Measurements from ENCODE around the gene SLC27A5. TPM values are rescaled to one million over a fixed set of nuclear protein-coding genes. Genes with fewer than 3 reads are reported as not detected.
"Not testable (repeated sequence)": the region's sequence is repeated elsewhere in the genome, so short reads cannot be mapped to it uniquely, and the experiment has no call there.

SLC27A5 gene
- total RNA-seq, 1 experiment from 2014 or later: 1.2 TPM

DNA sequence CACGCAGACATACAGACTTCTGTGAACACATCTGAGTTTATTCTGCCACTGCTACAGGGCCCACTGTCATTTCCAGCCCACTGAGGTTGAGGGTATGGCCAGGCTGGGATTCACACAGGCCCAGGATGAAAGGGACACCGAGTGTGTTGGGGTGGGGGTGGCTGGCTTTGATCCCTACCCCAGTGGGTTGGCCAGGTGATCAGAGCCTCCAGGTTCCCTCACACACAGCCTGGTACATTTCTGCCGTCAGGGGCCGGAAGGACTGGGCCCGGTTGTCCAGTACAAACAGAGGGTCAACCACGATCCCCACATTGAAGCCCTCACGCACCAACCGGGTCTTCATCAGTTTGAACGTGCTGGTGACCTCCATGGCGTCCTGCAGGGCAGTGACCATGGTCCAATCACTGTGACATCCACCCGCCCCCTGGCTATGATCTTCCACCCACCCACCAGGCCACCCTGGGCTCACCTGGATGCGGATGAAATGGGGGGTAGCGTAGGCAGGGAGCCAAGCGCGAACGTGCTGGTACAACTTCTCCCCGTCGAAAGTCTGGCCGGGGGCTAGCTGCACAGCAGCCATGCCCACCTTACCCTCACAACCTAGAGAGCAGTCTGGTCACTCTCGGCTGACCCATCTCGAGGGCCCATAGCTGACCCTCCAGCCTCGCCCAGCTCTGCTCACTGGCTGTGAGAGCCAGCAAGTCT lies 13.3 kb downstream of the SLC27A5 start:
- Histone ChIP-seq H3K9ac (ENCODE audit: low read length) (no peak overlapping the region), H3K4me2 (ENCODE audit: low read depth, low read length, poor library complexity, severe bottlenecking) (peak overlapping the region; percentile 38), H3K27ac (ENCODE audit: low read length) (no peak overlapping the region), H4K20me1 (ENCODE audit: insufficient read depth, low read depth, low read length) (no peaks in the 10 kb centered on the region), H3K9me2 (replicated peaks; ENCODE audit: insufficient read depth, low read length) (no peaks in the 10 kb centered on the region), H2AFZ (ENCODE audit: low read length) (no peak overlapping the region), H3K27me3 (ENCODE audit: low read length) (no peaks in the 10 kb centered on the region), H3K36me3 (ENCODE audit: insufficient read depth, low read length) (no peaks in the 10 kb centered on the region), H3K9me3 (ENCODE audit: low read length) (no peaks in the 10 kb centered on the region), H3K4me3 (ENCODE audit: low read length) (no peak overlapping the region; the same call in 1 of the 2 replicates), H3K79me2 (ENCODE audit: low read length) (no peaks in the 10 kb centered on the region), H3K4me1 (ENCODE audit: low read length) (peaks cover 4% of the 10 kb centered on the region; the same call in 1 of the 2 replicates)
- DNase-seq: no peak

DNA sequence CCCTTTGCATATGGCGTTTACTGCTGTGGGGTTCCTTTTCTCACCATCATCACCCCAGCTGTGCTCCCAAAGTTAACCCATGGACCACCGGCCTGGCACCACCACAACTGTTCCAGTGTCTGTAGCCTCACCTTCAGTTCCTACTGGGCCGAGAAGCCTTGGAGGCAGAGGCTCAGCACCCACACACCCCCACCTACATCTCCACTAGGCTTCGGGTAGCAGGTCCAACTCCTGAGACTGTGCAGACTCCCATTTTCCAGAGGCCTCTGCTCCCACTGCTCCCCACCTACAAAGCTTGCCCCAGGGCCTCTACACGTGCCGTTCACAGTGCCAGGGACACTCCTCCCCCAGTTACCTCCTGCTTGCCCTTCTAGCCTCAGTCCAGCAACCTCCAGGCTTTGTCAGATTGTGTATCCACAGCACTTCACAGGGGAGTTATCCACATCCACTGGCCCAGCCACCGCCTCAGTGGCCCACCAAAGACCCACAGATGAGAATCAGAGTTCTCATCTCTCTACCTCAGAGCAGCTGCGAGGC lies 14.1 kb downstream of the SLC27A5 start:
- no peaks in the 10 kb centered on the region for H3K9me2 ChIP-seq (replicated peaks; ENCODE audit: insufficient read depth, low read length)
- no peaks in the 10 kb centered on the region for H3K36me3 ChIP-seq (ENCODE audit: insufficient read depth, low read length)
- no peak overlapping the region for H3K9ac ChIP-seq (ENCODE audit: low read length)
- no peaks in the 10 kb centered on the region for H3K27me3 ChIP-seq (ENCODE audit: low read length)
- no peak overlapping the region for H2AFZ ChIP-seq (ENCODE audit: low read length)
- no peak overlapping the region for H3K4me3 ChIP-seq (ENCODE audit: low read length)
- no peaks in the 10 kb centered on the region for H4K20me1 ChIP-seq (ENCODE audit: insufficient read depth, low read depth, low read length)
- DNase-seq: no peak
- H3K4me1 ChIP-seq (ENCODE audit: low read length): peaks cover 4% of the 10 kb centered on the region; the same call in 1 of the 2 replicates
- H3K79me2 ChIP-seq (ENCODE audit: low read length): no peaks in the 10 kb centered on the region
- H3K9me3 ChIP-seq (ENCODE audit: low read length): no peaks in the 10 kb centered on the region
- H3K27ac ChIP-seq (ENCODE audit: low read length): no peak overlapping the region
- H3K4me2 ChIP-seq (ENCODE audit: low read depth, low read length, poor library complexity, severe bottlenecking): no peak overlapping the region

DNA sequence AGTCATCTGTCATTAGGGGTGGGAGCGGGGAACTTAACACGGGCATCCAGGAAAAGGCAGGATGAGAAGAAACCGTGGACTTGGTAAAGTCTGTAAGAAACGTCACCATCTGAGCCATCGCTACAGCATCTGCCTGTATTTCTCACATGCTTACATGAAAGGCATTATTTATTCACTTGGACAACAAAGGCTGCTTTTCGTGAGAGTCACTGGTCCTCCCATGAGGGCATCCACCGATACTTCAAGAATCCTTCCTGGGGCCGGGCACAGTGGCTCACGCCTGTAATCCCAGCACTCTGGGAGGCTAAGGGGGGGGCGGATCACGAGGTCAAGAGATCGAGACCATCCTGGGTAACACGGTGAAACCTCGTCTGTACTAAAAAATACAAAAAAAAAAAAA lies 19.5 kb downstream of the SLC27A5 start:
- H3K27me3 ChIP-seq (ENCODE audit: low read length): no peaks in the 10 kb centered on the region; the same call in 1 of the 2 replicates
- H4K20me1 ChIP-seq (ENCODE audit: insufficient read depth, low read depth, low read length): no peaks in the 10 kb centered on the region
- H3K9me3 ChIP-seq (ENCODE audit: low read length): no peaks in the 10 kb centered on the region
- no peaks in the 10 kb centered on the region; the same call in 1 of the 2 replicates for H3K4me1 ChIP-seq (ENCODE audit: low read length)
- no peaks in the 10 kb centered on the region for H3K36me3 ChIP-seq (ENCODE audit: insufficient read depth, low read length)
- H2AFZ ChIP-seq (ENCODE audit: low read length): no peak overlapping the region
- no peak overlapping the region for H3K27ac ChIP-seq (ENCODE audit: low read length)
- no peaks in the 10 kb centered on the region for H3K9me2 ChIP-seq (replicated peaks; ENCODE audit: insufficient read depth, low read length)
- H3K79me2 ChIP-seq (ENCODE audit: low read length): no peaks in the 10 kb centered on the region
- no peak overlapping the region for H3K4me3 ChIP-seq (ENCODE audit: low read length)
- no peak overlapping the region for H3K4me2 ChIP-seq (ENCODE audit: low read depth, low read length, poor library complexity, severe bottlenecking)
- H3K9ac ChIP-seq (ENCODE audit: low read length): no peak overlapping the region
- DNase-seq: no peak

DNA sequence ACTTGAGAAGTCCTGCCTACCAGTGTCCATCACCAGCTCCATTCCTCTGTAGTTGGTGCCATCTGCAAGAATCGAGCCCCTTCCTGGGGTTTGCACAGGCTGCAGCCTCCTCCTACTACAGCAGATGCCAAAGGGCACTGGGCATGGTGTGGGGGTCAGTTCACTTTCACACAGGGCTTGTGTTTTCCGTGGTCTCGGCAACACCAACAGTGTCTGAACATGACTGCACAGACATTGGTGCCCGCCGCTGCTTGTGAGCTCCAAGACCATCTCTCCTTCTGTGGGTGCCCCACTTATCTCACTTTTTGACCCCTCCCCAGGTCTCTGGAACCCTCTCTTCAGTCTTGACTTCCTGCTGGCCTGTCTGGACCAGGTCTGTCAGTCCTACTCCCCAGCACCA lies 20.4 kb downstream of the SLC27A5 start:
- no peaks in the 10 kb centered on the region for H3K9me2 ChIP-seq (replicated peaks; ENCODE audit: insufficient read depth, low read length)
- no peaks in the 10 kb centered on the region for H3K9me3 ChIP-seq (ENCODE audit: low read length)
- no peak overlapping the region for H3K27ac ChIP-seq (ENCODE audit: low read length)
- no peaks in the 10 kb centered on the region; the same call in 1 of the 2 replicates for H3K27me3 ChIP-seq (ENCODE audit: low read length)
- no peaks in the 10 kb centered on the region for H3K36me3 ChIP-seq (ENCODE audit: insufficient read depth, low read length)
- H2AFZ ChIP-seq (ENCODE audit: low read length): no peak overlapping the region
- H4K20me1 ChIP-seq (ENCODE audit: insufficient read depth, low read depth, low read length): no peaks in the 10 kb centered on the region
- no peaks in the 10 kb centered on the region for H3K79me2 ChIP-seq (ENCODE audit: low read length)
- H3K9ac ChIP-seq (ENCODE audit: low read length): no peak overlapping the region
- DNase-seq: no peak
- H3K4me2 ChIP-seq (ENCODE audit: low read depth, low read length, poor library complexity, severe bottlenecking): no peak overlapping the region
- H3K4me3 ChIP-seq (ENCODE audit: low read length): no peak overlapping the region
- H3K4me1 ChIP-seq (ENCODE audit: low read length): no peaks in the 10 kb centered on the region; the same call in 1 of the 2 replicates

DNA sequence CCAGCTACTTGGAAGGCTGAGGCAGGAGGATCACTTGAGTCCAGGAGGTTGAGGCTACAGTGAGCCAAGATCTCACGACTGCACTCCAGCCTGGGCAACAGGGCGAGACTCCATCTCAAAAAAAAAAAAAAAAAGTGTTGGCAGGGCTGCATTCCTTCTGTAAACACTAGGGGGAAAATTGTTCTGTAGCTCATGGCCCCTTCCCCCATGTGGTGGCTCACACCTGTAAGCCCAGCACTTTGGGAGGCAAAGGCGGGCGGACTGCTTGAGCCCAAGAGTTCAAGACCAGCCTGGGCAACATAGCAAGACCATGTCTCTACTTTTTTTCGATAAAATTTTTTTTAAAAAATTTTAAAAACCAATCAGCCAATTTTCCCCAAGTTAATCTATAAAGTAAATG lies 27.4 kb downstream of the SLC27A5 start:
- not testable (repeated sequence) for DNase-seq; H3K4me1 ChIP-seq (ENCODE audit: low read length); H3K36me3 ChIP-seq (ENCODE audit: insufficient read depth, low read length); H3K79me2 ChIP-seq (ENCODE audit: low read length); H3K9me3 ChIP-seq (ENCODE audit: low read length); H3K9me2 ChIP-seq (replicated peaks; ENCODE audit: insufficient read depth, low read length); H4K20me1 ChIP-seq (ENCODE audit: insufficient read depth, low read depth, low read length); H3K27ac ChIP-seq (ENCODE audit: low read length); H2AFZ ChIP-seq (ENCODE audit: low read length); H3K4me3 ChIP-seq (ENCODE audit: low read length); H3K9ac ChIP-seq (ENCODE audit: low read length); H3K4me2 ChIP-seq (ENCODE audit: low read depth, low read length, poor library complexity, severe bottlenecking); H3K27me3 ChIP-seq (ENCODE audit: low read length)

DNA sequence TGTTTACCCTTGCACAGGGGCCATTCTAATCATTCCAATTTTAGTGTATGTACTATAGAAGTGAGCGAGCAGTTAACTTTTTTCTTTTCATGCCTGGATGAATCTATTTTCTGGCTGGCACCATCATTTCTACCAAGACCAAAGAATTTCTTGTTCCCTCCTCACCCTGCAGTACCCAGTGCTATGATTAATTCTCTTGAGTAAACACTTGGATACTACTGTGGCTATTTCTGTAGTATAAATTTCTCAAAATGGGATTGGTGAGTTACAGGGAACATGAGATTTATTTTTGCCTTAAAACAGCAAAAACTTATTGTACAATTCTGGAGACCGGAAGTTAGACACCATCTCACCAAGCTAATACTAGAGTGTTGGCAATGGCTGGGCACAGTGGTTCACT lies 28.0 kb downstream of the SLC27A5 start:
- no peak overlapping the region for H3K4me2 ChIP-seq (ENCODE audit: low read depth, low read length, poor library complexity, severe bottlenecking)
- DNase-seq: no peak

DNA sequence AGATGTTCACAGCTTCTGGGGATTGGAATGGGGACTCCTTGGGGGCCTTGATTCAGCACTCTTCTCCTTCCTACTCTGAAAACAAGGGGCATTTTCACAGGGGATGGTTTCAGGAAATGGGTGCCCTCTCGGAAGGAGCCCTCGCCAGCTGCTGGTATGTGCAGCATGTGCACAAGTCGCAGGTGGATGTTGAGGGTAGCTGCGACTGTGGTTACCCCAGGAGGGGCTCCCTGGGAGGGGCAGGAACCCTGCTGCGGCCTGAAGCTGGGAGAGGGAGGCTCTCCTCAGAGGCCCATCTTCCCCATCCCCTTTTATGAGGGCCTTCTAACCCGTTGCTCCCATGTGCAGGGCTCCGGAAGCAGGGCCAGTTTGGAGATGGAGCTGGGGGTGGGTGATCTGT lies 29.4 kb downstream of the SLC27A5 start:
- Histone ChIP-seq H3K27ac (ENCODE audit: low read length) (no peak overlapping the region), H3K4me2 (ENCODE audit: low read depth, low read length, poor library complexity, severe bottlenecking) (no peak overlapping the region), H3K4me1 (ENCODE audit: low read length) (peaks cover 4% of the 10 kb centered on the region), H3K27me3 (ENCODE audit: low read length) (no peaks in the 10 kb centered on the region), H3K36me3 (ENCODE audit: insufficient read depth, low read length) (no peaks in the 10 kb centered on the region), H2AFZ (ENCODE audit: low read length) (no peak overlapping the region), H3K79me2 (ENCODE audit: low read length) (peaks cover 3% of the 10 kb centered on the region; the same call in 1 of the 2 replicates), H3K9ac (ENCODE audit: low read length) (no peak overlapping the region), H3K9me3 (ENCODE audit: low read length) (no peaks in the 10 kb centered on the region), H3K9me2 (replicated peaks; ENCODE audit: insufficient read depth, low read length) (no peaks in the 10 kb centered on the region), H4K20me1 (ENCODE audit: insufficient read depth, low read depth, low read length) (no peaks in the 10 kb centered on the region), H3K4me3 (ENCODE audit: low read length) (no peak overlapping the region)
- DNase-seq: no peak

More for the DNA sequence above, 28.0 kb downstream of the SLC27A5 start:
- no peak overlapping the region for H3K4me3 ChIP-seq (ENCODE audit: low read length)
- H3K27me3 ChIP-seq (ENCODE audit: low read length): no peaks in the 10 kb centered on the region; the same call in 1 of the 2 replicates
- H3K9me2 ChIP-seq (replicated peaks; ENCODE audit: insufficient read depth, low read length): no peaks in the 10 kb centered on the region
- H4K20me1 ChIP-seq (ENCODE audit: insufficient read depth, low read depth, low read length): no peaks in the 10 kb centered on the region
- H3K9ac ChIP-seq (ENCODE audit: low read length): no peak overlapping the region
- no peaks in the 10 kb centered on the region for H3K79me2 ChIP-seq (ENCODE audit: low read length)
- no peaks in the 10 kb centered on the region for H3K9me3 ChIP-seq (ENCODE audit: low read length)
- H3K36me3 ChIP-seq (ENCODE audit: insufficient read depth, low read length): no peaks in the 10 kb centered on the region
- no peaks in the 10 kb centered on the region; the same call in 1 of the 2 replicates for H3K4me1 ChIP-seq (ENCODE audit: low read length)
- no peak overlapping the region for H3K27ac ChIP-seq (ENCODE audit: low read length)
- no peak overlapping the region for H2AFZ ChIP-seq (ENCODE audit: low read length)

DNA sequence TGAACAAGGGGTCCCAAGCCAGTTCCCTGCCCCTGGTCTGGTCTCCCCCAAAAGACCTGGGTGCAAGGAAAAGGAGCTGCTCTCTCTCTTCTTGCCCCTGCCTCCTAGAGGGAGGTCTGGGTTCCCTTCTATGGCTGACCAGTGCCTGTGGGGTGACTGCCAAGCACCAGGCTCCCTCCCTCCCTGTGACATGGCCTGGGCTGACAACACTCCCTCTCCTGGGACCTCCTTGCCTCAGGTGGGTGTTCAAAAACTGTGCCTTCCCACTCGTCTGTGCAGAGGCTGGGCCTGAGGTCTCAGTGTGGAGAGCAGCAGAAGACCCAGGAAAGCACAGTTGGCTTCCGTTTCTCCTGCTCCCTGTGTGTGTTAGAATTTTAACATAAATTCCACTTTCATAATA lies 31.0 kb downstream of the SLC27A5 start:
- H3K9me3 ChIP-seq (ENCODE audit: low read length): no peaks in the 10 kb centered on the region
- H3K27ac ChIP-seq (ENCODE audit: low read length): no peak overlapping the region
- H3K79me2 ChIP-seq (ENCODE audit: low read length): peaks cover 9% of the 10 kb centered on the region; the same call in 1 of the 2 replicates

More for the DNA sequence above, 31.0 kb downstream of the SLC27A5 start:
- Histone ChIP-seq H4K20me1 (ENCODE audit: insufficient read depth, low read depth, low read length) (no peaks in the 10 kb centered on the region), H3K27me3 (ENCODE audit: low read length) (no peaks in the 10 kb centered on the region), H3K4me2 (ENCODE audit: low read depth, low read length, poor library complexity, severe bottlenecking) (no peak overlapping the region), H3K9ac (ENCODE audit: low read length) (no peak overlapping the region), H2AFZ (ENCODE audit: low read length) (no peak overlapping the region), H3K36me3 (ENCODE audit: insufficient read depth, low read length) (no peaks in the 10 kb centered on the region), H3K4me3 (ENCODE audit: low read length) (no peak overlapping the region), H3K9me2 (replicated peaks; ENCODE audit: insufficient read depth, low read length) (no peaks in the 10 kb centered on the region), H3K4me1 (ENCODE audit: low read length) (peaks cover 15% of the 10 kb centered on the region)
- DNase-seq: no peak
